ENCODE results near the gene OR1K1.
"Not testable (repeated sequence)": the region's sequence is repeated elsewhere in the genome, so short reads cannot be mapped to it uniquely, and the experiment has no call there.

Gene OR1K1

DNA sequence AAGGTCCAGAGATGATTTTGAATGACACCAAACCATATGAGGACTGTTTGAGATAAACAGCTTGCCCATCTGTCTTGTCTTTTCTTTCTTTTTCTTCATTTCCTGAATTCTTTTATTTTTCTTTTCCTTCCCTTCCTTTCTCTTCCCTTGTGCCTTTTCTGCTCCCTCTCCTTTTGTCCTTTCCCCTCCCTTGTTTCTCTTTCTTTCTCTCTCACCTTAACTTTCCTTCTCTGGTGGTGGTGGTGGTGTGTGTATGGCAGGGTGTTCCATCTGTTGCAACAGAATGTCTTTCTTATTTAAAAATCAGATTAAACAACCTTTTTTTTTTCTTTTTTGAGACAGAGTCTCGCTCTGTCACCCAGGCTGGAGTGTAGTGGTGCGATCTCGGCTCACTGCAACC is 32.3 kb downstream of the OR1K1 start:
- H2AFZ ChIP-seq, result no peak overlapping the region
- peaks cover 3% of the 10 kb centered on the region for H3K4me1 ChIP-seq
- no peaks in the 10 kb centered on the region for H3K36me3 ChIP-seq (ENCODE audit: control insufficient read depth, insufficient read depth, low read length)
- H3K9ac ChIP-seq, result no peak overlapping the region
- no peak overlapping the region for H3K27ac ChIP-seq
- no peaks in the 10 kb centered on the region for H3K79me2 ChIP-seq
- TF ChIP-seq, protein P1, sequence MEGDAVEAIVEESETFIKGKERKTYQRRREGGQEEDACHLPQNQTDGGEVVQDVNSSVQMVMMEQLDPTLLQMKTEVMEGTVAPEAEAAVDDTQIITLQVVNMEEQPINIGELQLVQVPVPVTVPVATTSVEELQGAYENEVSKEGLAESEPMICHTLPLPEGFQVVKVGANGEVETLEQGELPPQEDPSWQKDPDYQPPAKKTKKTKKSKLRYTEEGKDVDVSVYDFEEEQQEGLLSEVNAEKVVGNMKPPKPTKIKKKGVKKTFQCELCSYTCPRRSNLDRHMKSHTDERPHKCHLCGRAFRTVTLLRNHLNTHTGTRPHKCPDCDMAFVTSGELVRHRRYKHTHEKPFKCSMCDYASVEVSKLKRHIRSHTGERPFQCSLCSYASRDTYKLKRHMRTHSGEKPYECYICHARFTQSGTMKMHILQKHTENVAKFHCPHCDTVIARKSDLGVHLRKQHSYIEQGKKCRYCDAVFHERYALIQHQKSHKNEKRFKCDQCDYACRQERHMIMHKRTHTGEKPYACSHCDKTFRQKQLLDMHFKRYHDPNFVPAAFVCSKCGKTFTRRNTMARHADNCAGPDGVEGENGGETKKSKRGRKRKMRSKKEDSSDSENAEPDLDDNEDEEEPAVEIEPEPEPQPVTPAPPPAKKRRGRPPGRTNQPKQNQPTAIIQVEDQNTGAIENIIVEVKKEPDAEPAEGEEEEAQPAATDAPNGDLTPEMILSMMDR (IDR thresholded peaks at IDR 0.05), result no peak
- H3K4me3 ChIP-seq (ENCODE audit: low read depth, low read length), result no peak overlapping the region
- no peaks in the 10 kb centered on the region for H3K27me3 ChIP-seq (ENCODE audit: control insufficient read depth, insufficient read depth, low read length)
- H3K9me3 ChIP-seq (ENCODE audit: control insufficient read depth, low read length), result no peaks in the 10 kb centered on the region
- no peak overlapping the region for H3K4me2 ChIP-seq (ENCODE audit: low read length)

DNA sequence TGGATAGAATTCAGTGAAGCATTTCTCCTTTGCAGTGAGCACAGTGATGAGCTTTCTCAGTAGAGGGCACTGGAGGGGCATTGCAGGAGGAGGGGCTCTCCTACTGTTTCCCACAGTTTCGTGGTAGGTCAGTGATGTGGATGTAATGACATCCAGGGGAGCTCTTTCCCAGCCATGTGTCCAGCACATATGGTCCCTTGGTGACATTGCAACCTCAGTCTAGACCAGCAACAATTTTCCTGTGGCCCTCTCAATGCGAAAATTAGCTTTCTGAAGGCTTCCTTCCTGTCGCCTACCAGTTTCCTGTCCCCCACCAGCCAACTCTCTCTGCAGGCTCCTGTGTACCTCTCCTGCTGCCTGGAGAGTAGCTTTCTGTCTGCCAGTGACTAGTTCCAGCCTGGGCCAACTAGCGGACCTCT is 35.4 kb downstream of the OR1K1 start:
- no peak overlapping the region for H3K27ac ChIP-seq
- no peak overlapping the region for H3K4me3 ChIP-seq (ENCODE audit: low read depth, low read length)
- no peaks in the 10 kb centered on the region for H3K27me3 ChIP-seq (ENCODE audit: control insufficient read depth, insufficient read depth, low read length)
- no peaks in the 10 kb centered on the region for H3K36me3 ChIP-seq (ENCODE audit: control insufficient read depth, insufficient read depth, low read length)
- H3K4me1 ChIP-seq, result no peaks in the 10 kb centered on the region
- TF ChIP-seq, protein P1 (IDR thresholded peaks at IDR 0.05), result no peak
- no peaks in the 10 kb centered on the region for H3K79me2 ChIP-seq
- no peak overlapping the region for H3K4me2 ChIP-seq (ENCODE audit: low read length)
- H3K9ac ChIP-seq, result no peak overlapping the region
- no peak overlapping the region for H2AFZ ChIP-seq
- no peaks in the 10 kb centered on the region for H3K9me3 ChIP-seq (ENCODE audit: control insufficient read depth, low read length)

GRCh38 chr9:122837266-122837850 is 37.4 kb downstream of the OR1K1 start:
- H3K9ac ChIP-seq, result no peak overlapping the region
- H3K27me3 ChIP-seq (ENCODE audit: control insufficient read depth, insufficient read depth, low read length), result no peaks in the 10 kb centered on the region
- H3K27ac ChIP-seq, result no peak overlapping the region
- no peak overlapping the region for H3K4me2 ChIP-seq (ENCODE audit: low read length)
- H3K9me3 ChIP-seq (ENCODE audit: control insufficient read depth, low read length), result no peaks in the 10 kb centered on the region
- H3K36me3 ChIP-seq (ENCODE audit: control insufficient read depth, insufficient read depth, low read length), result no peaks in the 10 kb centered on the region
- no peaks in the 10 kb centered on the region for H3K79me2 ChIP-seq
- no peak overlapping the region for H2AFZ ChIP-seq
- no peak overlapping the region for H3K4me3 ChIP-seq (ENCODE audit: low read depth, low read length)
- H3K4me1 ChIP-seq, result no peaks in the 10 kb centered on the region
- TF ChIP-seq, protein P1 (IDR thresholded peaks at IDR 0.05), result no peak

DNA sequence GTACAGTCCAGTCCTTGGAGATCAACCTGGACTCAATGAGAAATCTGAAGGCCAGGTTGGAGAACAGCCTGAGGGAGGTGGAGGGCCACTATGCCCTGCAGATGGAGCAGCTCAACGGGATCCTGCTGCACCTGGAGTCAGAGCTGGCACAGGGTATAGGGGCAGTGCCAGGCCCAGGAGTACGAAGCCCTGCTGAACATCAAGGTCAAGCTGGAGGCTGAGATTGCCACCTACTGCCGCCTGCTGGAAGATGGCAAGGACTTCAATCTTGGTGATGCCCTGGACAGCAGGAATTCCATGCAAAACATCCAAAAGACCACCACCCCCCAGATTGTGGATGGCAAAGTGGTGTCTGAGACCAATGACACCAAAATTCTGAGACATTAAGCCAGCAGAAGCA is 38.5 kb downstream of the OR1K1 start:
- not testable (repeated sequence) for H3K9ac ChIP-seq; H3K4me3 ChIP-seq (ENCODE audit: low read depth, low read length); H3K79me2 ChIP-seq; H3K9me3 ChIP-seq (ENCODE audit: control insufficient read depth, low read length); H3K27me3 ChIP-seq (ENCODE audit: control insufficient read depth, insufficient read depth, low read length); H3K36me3 ChIP-seq (ENCODE audit: control insufficient read depth, insufficient read depth, low read length); H3K4me1 ChIP-seq; H3K4me2 ChIP-seq (ENCODE audit: low read length); H3K27ac ChIP-seq; H2AFZ ChIP-seq

DNA sequence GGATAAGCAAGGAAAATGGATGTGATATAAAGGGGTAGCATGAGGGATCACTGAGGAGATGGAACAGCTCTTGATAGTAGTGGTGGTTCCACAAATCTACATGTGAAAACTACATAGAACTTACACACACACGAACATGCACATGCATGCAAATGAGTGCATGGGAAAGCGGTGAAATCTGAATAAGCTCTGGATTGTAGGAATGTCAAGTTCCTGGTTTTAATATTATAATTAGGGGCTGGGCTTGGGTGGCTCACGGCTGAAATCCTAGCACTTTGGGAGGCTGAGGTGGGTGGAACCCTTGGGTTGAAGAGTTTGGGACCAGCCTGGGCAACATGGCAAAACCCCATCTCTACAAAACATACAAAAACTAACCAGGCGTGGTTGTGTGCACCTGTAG is 41.6 kb downstream of the OR1K1 start:
- H3K9ac ChIP-seq, result no peak overlapping the region
- H3K27me3 ChIP-seq (ENCODE audit: control insufficient read depth, insufficient read depth, low read length), result no peaks in the 10 kb centered on the region
- no peak overlapping the region for H2AFZ ChIP-seq
- no peak overlapping the region for H3K27ac ChIP-seq
- H3K4me1 ChIP-seq, result no peaks in the 10 kb centered on the region
- H3K36me3 ChIP-seq (ENCODE audit: control insufficient read depth, insufficient read depth, low read length), result no peaks in the 10 kb centered on the region
- H3K4me3 ChIP-seq (ENCODE audit: low read depth, low read length), result no peak overlapping the region
- no peaks in the 10 kb centered on the region for H3K9me3 ChIP-seq (ENCODE audit: control insufficient read depth, low read length)
- H3K4me2 ChIP-seq (ENCODE audit: low read length), result no peak overlapping the region
- TF ChIP-seq, protein P1 (IDR thresholded peaks at IDR 0.05), result no peak
- H3K79me2 ChIP-seq, result no peaks in the 10 kb centered on the region

Measured in parathyroid adenoma (tissue), 2 donors.